Thyroid gland (tissue), 4 donors: ENCODE data around the gene DVL2.

Source experiments
- POLR2A ChIP-seq, 2 donors: fragments of 450-650 bp; IDR thresholded peaks; one replicate each; pipeline ENCODE4 v1.6.1; 2017; ENCODE audit warnings: antibody characterized with exemption in 2 of 2, mild to moderate bottlenecking in 2 of 2, moderate library complexity in 1 of 2
- TF ChIP-seq, protein P1 (sequence below), 6 experiments: fragments of 200-600 bp in 3 of 6; fragments of 450-650 bp in 3 of 6; sonication (generic) in 3 of 6; IDR thresholded peaks; one replicate each; pipeline ENCODE4 v1.5.1; 2016 to 2019; ENCODE audit warnings: antibody characterized with exemption in 6 of 6, mild to moderate bottlenecking in 2 of 6, inconsistent platforms in 1 of 6, moderate library complexity in 1 of 6

DNA sequence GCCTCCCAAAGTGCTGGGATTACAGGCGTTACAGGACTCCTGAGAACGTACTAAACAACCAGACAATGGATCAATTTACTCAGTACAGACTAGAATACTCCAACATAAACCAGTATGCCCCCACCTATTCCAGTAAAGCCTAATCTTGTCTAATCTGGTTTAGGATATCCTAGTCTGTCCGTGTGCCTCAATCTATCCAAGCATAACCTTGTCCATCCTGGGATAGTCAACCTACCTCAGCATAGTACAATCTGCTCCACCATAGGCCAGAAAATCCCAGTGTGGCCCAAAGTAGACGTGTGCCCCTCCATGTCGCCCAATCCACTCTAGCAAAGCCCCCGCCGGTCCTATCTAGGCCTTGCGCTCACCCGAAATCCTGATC lies 625 bp downstream of the DVL2 start:
- no peak for TF ChIP-seq POLR2A (IDR thresholded peaks at IDR 0.05)
- TF ChIP-seq, protein P1, sequence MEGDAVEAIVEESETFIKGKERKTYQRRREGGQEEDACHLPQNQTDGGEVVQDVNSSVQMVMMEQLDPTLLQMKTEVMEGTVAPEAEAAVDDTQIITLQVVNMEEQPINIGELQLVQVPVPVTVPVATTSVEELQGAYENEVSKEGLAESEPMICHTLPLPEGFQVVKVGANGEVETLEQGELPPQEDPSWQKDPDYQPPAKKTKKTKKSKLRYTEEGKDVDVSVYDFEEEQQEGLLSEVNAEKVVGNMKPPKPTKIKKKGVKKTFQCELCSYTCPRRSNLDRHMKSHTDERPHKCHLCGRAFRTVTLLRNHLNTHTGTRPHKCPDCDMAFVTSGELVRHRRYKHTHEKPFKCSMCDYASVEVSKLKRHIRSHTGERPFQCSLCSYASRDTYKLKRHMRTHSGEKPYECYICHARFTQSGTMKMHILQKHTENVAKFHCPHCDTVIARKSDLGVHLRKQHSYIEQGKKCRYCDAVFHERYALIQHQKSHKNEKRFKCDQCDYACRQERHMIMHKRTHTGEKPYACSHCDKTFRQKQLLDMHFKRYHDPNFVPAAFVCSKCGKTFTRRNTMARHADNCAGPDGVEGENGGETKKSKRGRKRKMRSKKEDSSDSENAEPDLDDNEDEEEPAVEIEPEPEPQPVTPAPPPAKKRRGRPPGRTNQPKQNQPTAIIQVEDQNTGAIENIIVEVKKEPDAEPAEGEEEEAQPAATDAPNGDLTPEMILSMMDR (IDR thresholded peaks at IDR 0.05): no peak
